ENCODE results near the gene OVCA2. TPM values are rescaled to one million over a fixed set of nuclear protein-coding genes. Genes with fewer than 3 reads are reported as not detected.
A peak's percentile ranks its signal among the peaks of the same experiment; 100 is the strongest.

The OVCA2 gene
- total RNA-seq (2012; rRNA removed) = 57.8 and 60.9 TPM in 2 replicates

GRCh38 chr17:2041561-2042389 lies at the start of gene OVCA2:
TSS of gene OVCA2 (plus strand) at chr17:2042022. CDS start at chr17:2042048, 26 bp downstream.
- peaks cover 35% of the 10 kb centered on the region for H3K36me3 ChIP-seq (ENCODE audit: insufficient read depth, low read length)
- H3K4me3 ChIP-seq (ENCODE audit: low read length) = peak within 1 kb of the TSS; percentile 81
- peak within 1 kb of the TSS; percentile 91 for H3K9ac ChIP-seq (ENCODE audit: low read depth, low read length)
- no peaks in the 10 kb centered on the region for H3K9me3 ChIP-seq (replicated peaks; ENCODE audit: low read length)
- peak within 1 kb of the TSS; percentile 100 for H3K4me2 ChIP-seq (ENCODE audit: low read length)
- no peaks in the 10 kb centered on the region for H3K27me3 ChIP-seq (ENCODE audit: control insufficient read depth, insufficient read depth, low read length)
- H3K4me1 ChIP-seq (ENCODE audit: control insufficient read depth, insufficient read depth, low read length) = peaks cover 26% of the 10 kb centered on the region

DNA sequence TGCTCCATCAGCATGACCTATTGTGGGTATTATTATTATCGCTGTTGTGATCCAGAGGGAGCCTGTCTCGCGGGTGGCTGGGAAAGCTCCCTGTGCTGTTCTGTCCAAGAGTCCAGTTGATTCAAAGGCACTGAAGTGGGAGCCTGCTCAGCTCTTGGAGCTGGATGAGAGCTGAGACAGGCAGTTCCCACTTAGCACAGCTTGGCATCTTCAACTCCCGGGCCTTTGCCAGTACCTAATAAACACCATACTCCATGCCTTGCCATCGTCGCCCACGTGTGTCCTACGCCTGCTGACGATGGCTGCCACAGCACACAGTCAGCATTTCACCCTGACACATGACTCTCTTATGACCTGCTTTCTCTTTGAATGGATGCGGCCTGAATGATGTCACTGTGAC lies 49.3 kb upstream of the OVCA2 start:
- Histone ChIP-seq H3K36me3 (ENCODE audit: insufficient read depth, low read length) (no peaks in the 10 kb centered on the region), H3K9me3 (replicated peaks; ENCODE audit: low read length) (no peaks in the 10 kb centered on the region), H3K9ac (ENCODE audit: low read depth, low read length) (no peak overlapping the region), H3K4me2 (ENCODE audit: low read length) (no peak overlapping the region), H3K4me3 (ENCODE audit: low read length) (no peak overlapping the region), H3K4me1 (ENCODE audit: control insufficient read depth, insufficient read depth, low read length) (peaks cover 13% of the 10 kb centered on the region), H3K27me3 (ENCODE audit: control insufficient read depth, insufficient read depth, low read length) (peaks cover 38% of the 10 kb centered on the region)

GRCh38 chr17:1994707-1995106 lies 47.1 kb upstream of the OVCA2 start:
- H3K4me3 ChIP-seq (ENCODE audit: low read length) = no peak overlapping the region
- H3K9ac ChIP-seq (ENCODE audit: low read depth, low read length) = no peak overlapping the region
- H3K9me3 ChIP-seq (replicated peaks; ENCODE audit: low read length) = no peaks in the 10 kb centered on the region
- peaks cover 38% of the 10 kb centered on the region for H3K27me3 ChIP-seq (ENCODE audit: control insufficient read depth, insufficient read depth, low read length)
- H3K4me2 ChIP-seq (ENCODE audit: low read length) = no peak overlapping the region
- H3K4me1 ChIP-seq (ENCODE audit: control insufficient read depth, insufficient read depth, low read length) = peaks cover 4% of the 10 kb centered on the region
- no peaks in the 10 kb centered on the region for H3K36me3 ChIP-seq (ENCODE audit: insufficient read depth, low read length)

GRCh38 chr17:1995321-1995892 lies 46.4 kb upstream of the OVCA2 start:
- Histone ChIP-seq H3K4me1 (ENCODE audit: control insufficient read depth, insufficient read depth, low read length) (peaks cover 6% of the 10 kb centered on the region), H3K4me3 (ENCODE audit: low read length) (no peak overlapping the region), H3K4me2 (ENCODE audit: low read length) (no peak overlapping the region), H3K9ac (ENCODE audit: low read depth, low read length) (no peak overlapping the region), H3K36me3 (ENCODE audit: insufficient read depth, low read length) (no peaks in the 10 kb centered on the region), H3K27me3 (ENCODE audit: control insufficient read depth, insufficient read depth, low read length) (peaks cover 38% of the 10 kb centered on the region), H3K9me3 (replicated peaks; ENCODE audit: low read length) (no peaks in the 10 kb centered on the region)

DNA sequence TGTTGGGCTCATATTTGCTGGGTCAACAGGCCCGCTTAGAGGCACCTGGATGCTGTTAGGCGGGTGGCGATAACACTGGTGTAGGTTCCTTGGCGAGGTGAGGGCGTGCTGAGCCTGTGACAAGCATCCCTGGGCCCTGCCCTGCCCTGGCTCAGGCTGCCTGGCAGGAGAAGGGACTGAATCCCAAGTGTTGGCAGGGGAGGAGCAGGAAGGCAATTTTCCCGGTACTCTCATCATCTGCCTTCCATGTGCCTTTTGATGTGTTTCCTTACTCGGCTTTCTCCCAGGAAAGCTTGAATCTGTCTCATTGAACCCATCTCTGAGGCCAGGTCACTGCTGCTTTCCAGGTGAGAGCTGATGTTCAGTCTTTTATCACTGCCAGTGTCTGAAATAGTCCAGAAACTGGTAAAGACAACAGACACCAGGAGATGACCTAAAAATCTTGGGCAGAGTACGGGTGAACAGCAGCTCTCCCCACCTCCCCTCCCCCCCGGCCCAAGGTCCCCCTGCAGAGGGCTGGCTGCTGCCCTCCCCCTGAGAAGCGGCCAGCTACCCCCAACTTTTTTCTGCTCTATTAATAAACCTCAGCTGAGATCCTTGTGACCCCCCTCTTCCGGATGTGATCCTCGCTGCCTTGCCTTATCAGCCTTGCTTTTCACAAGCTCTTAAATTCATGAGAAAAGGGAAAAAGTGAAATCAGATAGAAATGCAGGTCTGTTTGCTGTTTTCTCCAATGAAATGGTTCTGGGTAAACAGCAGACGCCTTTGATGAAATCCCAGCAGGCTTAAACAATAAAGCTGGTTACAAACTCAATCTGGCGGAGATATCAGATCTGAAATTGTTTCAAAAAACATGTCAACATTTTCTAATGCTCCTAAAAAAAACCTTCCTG lies 45.7 kb upstream of the OVCA2 start:
- Histone ChIP-seq H3K9me3 (replicated peaks; ENCODE audit: low read length) (no peaks in the 10 kb centered on the region), H3K9ac (ENCODE audit: low read depth, low read length) (no peak overlapping the region), H3K27me3 (ENCODE audit: control insufficient read depth, insufficient read depth, low read length) (peaks cover 38% of the 10 kb centered on the region), H3K4me3 (ENCODE audit: low read length) (no peak overlapping the region), H3K36me3 (ENCODE audit: insufficient read depth, low read length) (no peaks in the 10 kb centered on the region), H3K4me1 (ENCODE audit: control insufficient read depth, insufficient read depth, low read length) (peaks cover 6% of the 10 kb centered on the region), H3K4me2 (ENCODE audit: low read length) (no peak overlapping the region)

DNA sequence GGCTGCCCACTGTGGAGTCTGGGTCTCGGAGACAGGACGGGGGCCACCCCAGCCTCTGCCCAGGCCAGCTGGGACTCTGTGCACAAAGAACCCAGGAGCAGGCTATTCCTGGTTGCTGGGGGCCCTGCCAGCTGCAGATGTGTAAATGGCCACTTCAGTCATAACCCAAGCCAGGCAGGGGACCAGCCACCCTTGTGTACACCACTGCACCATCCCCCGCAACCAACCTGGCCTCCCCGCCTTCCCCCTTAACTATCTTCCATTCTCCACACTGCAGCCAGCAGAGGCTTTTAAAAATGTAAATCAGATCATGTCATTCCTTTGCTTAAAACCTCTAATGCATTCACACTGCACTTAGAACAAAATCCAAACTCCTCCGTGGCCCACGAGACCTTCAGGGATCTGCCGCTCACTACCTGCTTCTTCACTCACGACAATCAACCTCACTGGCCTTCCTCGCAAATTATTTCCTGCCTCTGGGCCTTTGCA lies 45.0 kb upstream of the OVCA2 start:
- Histone ChIP-seq H3K27me3 (ENCODE audit: control insufficient read depth, insufficient read depth, low read length) (peaks cover 34% of the 10 kb centered on the region), H3K9ac (ENCODE audit: low read depth, low read length) (no peak overlapping the region), H3K4me3 (ENCODE audit: low read length) (no peak overlapping the region), H3K4me1 (ENCODE audit: control insufficient read depth, insufficient read depth, low read length) (peaks cover 6% of the 10 kb centered on the region), H3K36me3 (ENCODE audit: insufficient read depth, low read length) (no peaks in the 10 kb centered on the region), H3K9me3 (replicated peaks; ENCODE audit: low read length) (no peaks in the 10 kb centered on the region), H3K4me2 (ENCODE audit: low read length) (no peak overlapping the region)

DNA sequence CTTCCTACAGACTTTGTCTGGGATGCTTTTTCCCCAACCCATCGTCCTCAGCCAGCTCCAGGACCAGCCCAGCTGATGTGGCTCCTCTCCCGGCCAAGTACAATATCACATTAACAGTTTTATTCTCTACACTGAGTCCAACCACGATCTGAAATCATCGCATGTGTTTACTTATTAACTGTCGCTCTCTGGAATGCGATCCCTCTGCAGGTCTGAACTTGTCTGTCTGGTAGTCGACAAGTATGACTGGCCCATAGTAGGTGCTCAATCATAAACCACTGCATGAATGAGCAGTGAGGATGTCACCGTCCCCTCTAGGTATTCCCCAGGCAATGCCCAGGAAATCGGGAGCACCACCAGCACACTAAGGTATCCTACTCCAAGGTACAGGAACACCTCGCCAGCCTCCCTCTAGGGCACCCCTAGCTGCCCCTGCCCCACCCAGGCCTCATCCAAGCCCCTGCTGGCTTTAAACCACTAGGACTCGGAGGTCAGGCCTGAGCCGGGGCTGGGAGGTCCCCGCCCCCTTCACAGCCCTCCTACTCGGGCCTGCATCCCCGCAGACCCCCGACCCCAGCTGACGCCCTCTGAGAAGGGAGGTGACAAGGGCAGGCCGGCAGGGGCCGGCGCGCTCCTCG lies 44.4 kb upstream of the OVCA2 start:
- Histone ChIP-seq H3K4me2 (ENCODE audit: low read length) (no peak overlapping the region), H3K27me3 (ENCODE audit: control insufficient read depth, insufficient read depth, low read length) (peaks cover 33% of the 10 kb centered on the region), H3K4me3 (ENCODE audit: low read length) (no peak overlapping the region), H3K9ac (ENCODE audit: low read depth, low read length) (no peak overlapping the region), H3K4me1 (ENCODE audit: control insufficient read depth, insufficient read depth, low read length) (peaks cover 6% of the 10 kb centered on the region), H3K36me3 (ENCODE audit: insufficient read depth, low read length) (no peaks in the 10 kb centered on the region), H3K9me3 (replicated peaks; ENCODE audit: low read length) (no peaks in the 10 kb centered on the region)

DNA sequence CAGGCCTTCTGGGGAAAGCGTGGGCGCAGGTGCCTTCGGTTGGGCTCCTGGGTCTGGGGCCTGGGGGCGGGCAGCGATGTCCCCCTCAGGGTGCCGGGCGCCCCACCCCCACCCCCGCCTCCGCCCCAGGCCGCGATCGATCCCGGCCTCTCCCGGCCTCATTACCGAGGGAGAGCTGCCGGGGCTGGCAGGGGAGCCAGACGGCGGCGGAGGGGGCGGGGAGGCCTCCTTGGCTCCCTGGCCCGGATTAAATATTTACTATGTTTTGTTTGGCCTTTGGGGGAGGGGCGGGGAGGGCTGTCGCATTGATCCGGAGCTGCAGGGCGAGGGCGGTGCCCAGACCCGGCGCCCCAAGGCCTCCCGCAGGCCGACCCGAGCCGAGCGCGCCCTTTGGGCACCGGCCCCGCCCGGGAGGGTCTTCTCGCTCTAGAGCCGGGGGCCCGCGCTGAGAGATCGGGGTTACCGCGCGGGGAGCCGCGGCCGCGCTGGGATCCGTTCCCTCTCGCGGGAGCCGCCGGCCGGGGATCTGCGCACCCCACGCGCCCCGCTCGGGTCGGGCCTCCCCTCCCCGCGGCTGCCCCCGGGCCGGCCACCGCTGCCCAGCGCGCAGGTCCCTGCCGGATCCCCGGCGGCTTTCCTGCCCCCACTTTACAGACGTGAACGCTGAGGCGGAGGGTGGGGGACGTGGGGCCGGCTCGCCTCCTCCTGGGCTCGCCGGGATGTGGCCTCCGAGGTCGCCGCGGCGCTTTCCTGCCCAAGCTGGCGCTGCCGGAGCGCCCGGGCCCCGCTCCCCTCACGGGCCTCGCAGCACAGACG lies 43.7 kb upstream of the OVCA2 start:
- H3K36me3 ChIP-seq (ENCODE audit: insufficient read depth, low read length) = no peaks in the 10 kb centered on the region
- H3K4me3 ChIP-seq (ENCODE audit: low read length) = peak overlapping the region; percentile 61
- peak overlapping the region; percentile 78 for H3K4me2 ChIP-seq (ENCODE audit: low read length)
- peaks cover 6% of the 10 kb centered on the region for H3K4me1 ChIP-seq (ENCODE audit: control insufficient read depth, insufficient read depth, low read length)
- peak overlapping the region; percentile 59 for H3K9ac ChIP-seq (ENCODE audit: low read depth, low read length)
- no peaks in the 10 kb centered on the region for H3K9me3 ChIP-seq (replicated peaks; ENCODE audit: low read length)
- peaks cover 32% of the 10 kb centered on the region for H3K27me3 ChIP-seq (ENCODE audit: control insufficient read depth, insufficient read depth, low read length)

- Histone ChIP-seq H3K4me1 (ENCODE audit: control insufficient read depth, insufficient read depth, low read length) (peaks cover 6% of the 10 kb centered on the region), H3K27me3 (ENCODE audit: control insufficient read depth, insufficient read depth, low read length) (peaks cover 27% of the 10 kb centered on the region), H3K4me2 (ENCODE audit: low read length) (no peak overlapping the region), H3K9me3 (replicated peaks; ENCODE audit: low read length) (no peaks in the 10 kb centered on the region), H3K36me3 (ENCODE audit: insufficient read depth, low read length) (no peaks in the 10 kb centered on the region), H3K9ac (ENCODE audit: low read depth, low read length) (no peak overlapping the region), H3K4me3 (ENCODE audit: low read length) (no peak overlapping the region)
Measured at GRCh38 chr17:1999557-2000251, 42.1 kb upstream of the OVCA2 start.

DNA sequence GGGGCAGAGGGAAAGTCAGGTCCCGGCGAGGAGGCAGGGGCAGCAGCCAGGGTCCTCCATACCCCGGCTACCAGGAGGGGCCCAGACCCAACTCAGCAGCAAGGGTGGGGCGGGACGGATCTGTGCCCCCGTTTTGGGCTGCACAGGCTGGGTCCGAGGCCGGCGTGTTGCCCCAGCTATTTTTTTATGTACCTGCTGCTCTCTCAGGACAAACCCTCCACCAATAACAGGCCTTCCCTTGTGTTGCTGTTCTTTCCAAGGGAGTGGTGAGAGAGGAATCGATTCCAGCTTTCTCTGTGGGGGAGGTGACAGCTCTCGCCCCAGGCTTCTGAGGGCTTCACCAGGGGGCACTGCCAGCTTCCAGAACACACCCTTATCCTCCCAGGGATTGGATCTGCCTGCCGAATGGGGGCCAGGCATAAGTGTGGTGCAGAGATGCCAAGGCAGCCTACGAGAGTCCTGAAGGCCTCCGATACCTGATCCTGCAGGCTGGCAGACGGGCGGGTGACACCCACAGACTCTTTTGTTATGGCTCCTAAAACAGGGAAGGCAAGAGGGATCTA lies 39.0 kb upstream of the OVCA2 start:
- H3K4me3 ChIP-seq (ENCODE audit: low read length) = no peak overlapping the region
- peaks cover 6% of the 10 kb centered on the region for H3K4me1 ChIP-seq (ENCODE audit: control insufficient read depth, insufficient read depth, low read length)
- H3K4me2 ChIP-seq (ENCODE audit: low read length) = no peak overlapping the region
- H3K9ac ChIP-seq (ENCODE audit: low read depth, low read length) = no peak overlapping the region
- H3K27me3 ChIP-seq (ENCODE audit: control insufficient read depth, insufficient read depth, low read length) = peaks cover 7% of the 10 kb centered on the region
- no peaks in the 10 kb centered on the region for H3K9me3 ChIP-seq (replicated peaks; ENCODE audit: low read length)
- no peaks in the 10 kb centered on the region for H3K36me3 ChIP-seq (ENCODE audit: insufficient read depth, low read length)
